Spinal cord (tissue), 10 donors: ENCODE results near the gene HNF4A. TPM values are rescaled to one million over a fixed set of nuclear protein-coding genes. Genes with fewer than 3 reads are reported as not detected.

Source experiments
- DNase-seq, 6 donors: peaks; one replicate each; pipeline versions ENCODE4 v3.0.0 to v3.0.0-alpha.2; 2013 to 2015; ENCODE audit warnings: low spot score in 6 of 6, low read depth in 4 of 6
- H3K27ac ChIP-seq: one replicate; pipeline ENCODE4 v1.5.1; 2013; ENCODE audit warnings: low read depth, low read length, control low read depth
- H3K27me3 ChIP-seq: one replicate; pipeline ENCODE4 v1.6.1; 2013; ENCODE audit warnings: low read length; ENCODE audit not compliant: control insufficient read depth, insufficient read depth
- H3K36me3 ChIP-seq: one replicate; pipeline ENCODE4 v1.6.1; 2013; ENCODE audit warnings: low read length; ENCODE audit not compliant: control insufficient read depth, insufficient read depth
- H3K4me1 ChIP-seq: one replicate; pipeline ENCODE4 v1.6.1; 2013; ENCODE audit warnings: low read length; ENCODE audit not compliant: control insufficient read depth, insufficient read depth
- H3K4me3 ChIP-seq: one replicate; pipeline ENCODE4 v1.5.1; 2013; ENCODE audit warnings: low read depth, low read length, control low read depth
- H3K9me3 ChIP-seq: one replicate; pipeline ENCODE4 v1.6.1; 2013; ENCODE audit warnings: low read length; ENCODE audit not compliant: control insufficient read depth, insufficient read depth
- whole genome bisulfite sequencing: methylation state at CpG from one replicate; pipeline ENCODE4 v1.1.5; 2013; ENCODE audit warnings: missing lambda C conversion rate; ENCODE audit not compliant: insufficient coverage; 5-methylcytosine and 5-hydroxymethylcytosine counted together
- polyA plus RNA-seq, 2 donors: library from polyadenylated mRNA; unstranded; fragments of 120-200 nt; gene quantifications; one replicate each; pipeline ENCODE4 v1.2.1, GENCODE V29; 2013; ENCODE audit not compliant: insufficient read length in 2 of 2
- total RNA-seq, 2 donors: library from RNA; depleted of rRNA in 1 of 2; stranded (reverse); fragments of 120-200 nt in 1 of 2; fragments of >200 nt in 1 of 2; gene quantifications; one replicate each; pipeline versions ENCODE4 v1.2.3 to v1.2.4, GENCODE V29; 2013 to 2014
- donor health status: healthy.

The HNF4A gene
- total and polyA plus RNA-seq, 4 donors: 0.21 to 0.29 (median 0.22) TPM; not detected in 1

GRCh38 chr20:44411020-44411756 is 55.7 kb downstream of the HNF4A start:
- no peak for DNase-seq
- no peaks in the 10 kb centered on the region for H3K36me3 ChIP-seq
- no peak overlapping the region for H3K4me3 ChIP-seq
- 79% methylated on average over 26 of the region's 28 CpGs for WGBS
- no peaks in the 10 kb centered on the region for H3K9me3 ChIP-seq
- H3K27ac ChIP-seq: no peak overlapping the region
- H3K4me1 ChIP-seq: no peaks in the 10 kb centered on the region
- peaks cover 7% of the 10 kb centered on the region for H3K27me3 ChIP-seq

DNA sequence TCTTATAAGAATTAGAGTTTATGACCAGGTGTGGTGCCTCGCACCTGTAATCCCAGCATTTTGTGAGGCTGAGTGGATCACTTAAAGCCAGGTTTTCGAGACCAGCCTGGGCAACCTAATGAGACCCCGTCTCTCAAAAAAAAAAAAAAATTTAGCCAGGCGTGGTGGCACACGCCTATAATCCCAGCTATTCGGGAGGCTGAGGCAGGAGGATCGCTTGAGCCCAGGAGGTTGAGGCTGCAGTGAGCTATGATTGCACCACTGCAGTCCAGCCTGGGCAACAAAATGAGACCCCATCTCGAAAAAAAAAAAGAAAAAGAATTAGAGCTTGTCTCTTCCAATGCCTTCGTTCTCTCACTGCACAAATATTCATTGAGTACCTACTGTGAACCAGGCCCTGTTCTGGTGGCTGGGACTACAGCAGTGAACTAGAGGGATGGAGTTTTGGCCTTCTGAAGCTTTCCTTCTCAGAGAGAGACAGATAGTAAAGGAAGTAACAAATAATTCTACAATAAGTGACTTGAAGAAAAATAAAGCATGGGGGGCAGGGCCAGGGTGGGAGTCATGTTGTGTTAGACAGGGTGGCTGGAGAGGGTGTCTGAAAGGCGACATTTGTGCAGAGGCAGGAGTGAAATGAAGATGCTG is 56.4 kb downstream of the HNF4A start:
- Histone ChIP-seq H3K4me3 (no peak overlapping the region), H3K27me3 (peaks cover 7% of the 10 kb centered on the region), H3K36me3 (no peaks in the 10 kb centered on the region), H3K9me3 (no peaks in the 10 kb centered on the region), H3K27ac (no peak overlapping the region), H3K4me1 (no peaks in the 10 kb centered on the region)
- no peak for DNase-seq
- 87% methylated on average over 8 of the region's 10 CpGs for WGBS

- WGBS: 57% methylated on average over 24 of the region's 24 CpGs
- DNase-seq: peak in 1 of 6 donors; percentile 1
Observed at GRCh38 chr20:44412402-44413144, 57.1 kb downstream of the HNF4A start.

DNA sequence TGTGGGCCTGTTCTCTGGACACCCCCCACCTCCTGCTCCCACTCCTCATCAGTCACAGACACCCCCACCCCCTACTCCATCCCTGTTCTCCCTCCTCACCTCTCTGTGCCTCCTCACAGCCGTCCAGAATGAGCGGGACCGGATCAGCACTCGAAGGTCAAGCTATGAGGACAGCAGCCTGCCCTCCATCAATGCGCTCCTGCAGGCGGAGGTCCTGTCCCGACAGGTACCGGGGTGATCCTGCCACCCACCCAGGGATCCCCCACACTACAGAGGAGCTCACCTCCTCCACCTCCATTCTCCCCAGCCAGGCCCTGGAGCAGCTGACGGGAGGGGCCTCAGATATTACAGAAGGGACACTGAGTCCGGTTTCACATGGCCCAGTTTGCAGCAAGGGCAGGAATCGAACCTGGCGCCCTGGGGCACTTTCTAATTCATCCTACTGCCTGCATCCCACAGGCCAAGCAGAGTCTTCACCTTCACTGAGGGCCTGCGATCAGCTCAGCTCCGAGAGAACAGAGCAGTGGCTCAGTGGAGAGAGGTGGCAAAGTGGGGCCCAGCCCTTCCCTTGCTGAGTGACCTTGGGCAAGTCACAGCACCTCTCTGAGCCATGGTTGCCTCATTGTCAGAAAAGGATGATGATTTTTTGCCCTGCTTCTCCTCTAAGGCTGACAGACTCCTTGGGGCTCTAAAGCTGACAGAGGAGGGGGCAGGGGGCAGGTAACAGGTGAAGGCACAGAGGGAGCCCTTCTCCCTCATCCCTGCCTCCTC is 58.3 kb downstream of the HNF4A start:
- WGBS: 88% methylated on average over 14 of the region's 14 CpGs
- H3K27me3 ChIP-seq: peaks cover 7% of the 10 kb centered on the region
- H3K4me3 ChIP-seq: no peak overlapping the region
- H3K4me1 ChIP-seq: no peaks in the 10 kb centered on the region
- H3K27ac ChIP-seq: no peak overlapping the region
- no peaks in the 10 kb centered on the region for H3K9me3 ChIP-seq
- no peak for DNase-seq
- H3K36me3 ChIP-seq: no peaks in the 10 kb centered on the region

More at GRCh38 chr20:44412402-44413144, 57.1 kb downstream of the HNF4A start:
- H3K4me1 ChIP-seq: no peaks in the 10 kb centered on the region
- peaks cover 7% of the 10 kb centered on the region for H3K27me3 ChIP-seq
- no peaks in the 10 kb centered on the region for H3K36me3 ChIP-seq
- no peaks in the 10 kb centered on the region for H3K9me3 ChIP-seq
- H3K4me3 ChIP-seq: no peak overlapping the region
- H3K27ac ChIP-seq: no peak overlapping the region

GRCh38 chr20:44414346-44414714 is 58.8 kb downstream of the HNF4A start:
- Histone ChIP-seq H3K4me1 (no peaks in the 10 kb centered on the region), H3K27me3 (peaks cover 7% of the 10 kb centered on the region), H3K9me3 (no peaks in the 10 kb centered on the region), H3K4me3 (no peak overlapping the region), H3K27ac (no peak overlapping the region), H3K36me3 (no peaks in the 10 kb centered on the region)
- DNase-seq: no peak
- 89% methylated on average over 13 of the region's 16 CpGs for WGBS

GRCh38 chr20:44414808-44415207 is 59.3 kb downstream of the HNF4A start:
- H3K4me1 ChIP-seq: no peaks in the 10 kb centered on the region
- H3K27me3 ChIP-seq: peaks cover 7% of the 10 kb centered on the region
- DNase-seq: no peak
- H3K4me3 ChIP-seq: no peak overlapping the region
- no peaks in the 10 kb centered on the region for H3K36me3 ChIP-seq
- no peaks in the 10 kb centered on the region for H3K9me3 ChIP-seq
- H3K27ac ChIP-seq: no peak overlapping the region

- no peak for DNase-seq
- no peaks in the 10 kb centered on the region for H3K9me3 ChIP-seq
- H3K27ac ChIP-seq: no peak overlapping the region
- H3K4me1 ChIP-seq: no peaks in the 10 kb centered on the region
- H3K4me3 ChIP-seq: no peak overlapping the region
- H3K27me3 ChIP-seq: peaks cover 7% of the 10 kb centered on the region
- H3K36me3 ChIP-seq: no peaks in the 10 kb centered on the region
- 92% methylated on average over 12 of the region's 13 CpGs for WGBS
Observed at GRCh38 chr20:44415833-44416715, 60.6 kb downstream of the HNF4A start.

DNA sequence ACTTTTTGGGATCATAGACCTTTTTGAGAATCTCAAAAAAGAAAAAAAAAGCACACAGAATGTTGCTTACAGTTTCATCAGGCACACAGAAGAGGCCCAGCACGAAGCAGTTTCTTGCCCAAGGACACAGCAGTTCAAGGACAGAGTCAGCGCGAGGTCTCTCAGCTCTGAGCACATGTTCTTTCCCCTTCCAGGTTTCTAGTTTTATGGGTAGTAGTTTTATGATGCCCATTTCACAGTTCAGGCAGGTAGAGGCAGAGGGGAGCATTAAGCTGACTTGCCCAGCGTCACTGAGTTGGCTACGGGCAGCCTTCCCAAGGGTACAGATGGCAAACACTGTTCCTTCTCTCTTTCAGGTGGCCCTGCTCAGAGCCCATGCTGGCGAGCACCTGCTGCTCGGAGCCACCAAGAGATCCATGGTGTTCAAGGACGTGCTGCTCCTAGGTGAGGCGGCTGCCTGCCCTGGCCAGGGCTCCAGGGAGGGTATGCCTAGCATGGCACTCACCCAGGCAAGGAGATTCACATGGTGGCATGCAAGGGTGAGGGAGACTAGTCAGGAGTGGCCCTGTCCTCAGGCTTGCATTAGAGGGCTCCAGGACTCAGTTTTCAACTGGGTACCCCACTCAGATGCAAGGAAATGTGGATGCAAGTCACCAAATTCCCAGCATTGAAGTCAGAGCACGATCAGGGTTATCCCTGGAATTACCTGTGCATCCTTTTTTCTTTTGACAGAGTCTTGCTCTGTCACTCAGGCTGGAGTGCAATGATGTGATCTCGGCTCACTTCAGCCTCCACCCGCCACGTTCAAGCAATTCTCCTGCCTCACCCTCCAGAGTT is 62.8 kb downstream of the HNF4A start:
- WGBS: 82% methylated on average over 11 of the region's 13 CpGs
- no peak overlapping the region for H3K27ac ChIP-seq

More for the DNA sequence above, 62.8 kb downstream of the HNF4A start:
- H3K9me3 ChIP-seq: no peaks in the 10 kb centered on the region
- H3K4me1 ChIP-seq: no peaks in the 10 kb centered on the region
- no peaks in the 10 kb centered on the region for H3K36me3 ChIP-seq
- peaks cover 6% of the 10 kb centered on the region for H3K27me3 ChIP-seq
- no peak overlapping the region for H3K4me3 ChIP-seq
- no peak for DNase-seq
